Measurements from ENCODE around the gene KMO.

GRCh38 chr1:241639623-241640148 lies 107.5 kb downstream of the KMO start:
- TF ChIP-seq, protein P1, sequence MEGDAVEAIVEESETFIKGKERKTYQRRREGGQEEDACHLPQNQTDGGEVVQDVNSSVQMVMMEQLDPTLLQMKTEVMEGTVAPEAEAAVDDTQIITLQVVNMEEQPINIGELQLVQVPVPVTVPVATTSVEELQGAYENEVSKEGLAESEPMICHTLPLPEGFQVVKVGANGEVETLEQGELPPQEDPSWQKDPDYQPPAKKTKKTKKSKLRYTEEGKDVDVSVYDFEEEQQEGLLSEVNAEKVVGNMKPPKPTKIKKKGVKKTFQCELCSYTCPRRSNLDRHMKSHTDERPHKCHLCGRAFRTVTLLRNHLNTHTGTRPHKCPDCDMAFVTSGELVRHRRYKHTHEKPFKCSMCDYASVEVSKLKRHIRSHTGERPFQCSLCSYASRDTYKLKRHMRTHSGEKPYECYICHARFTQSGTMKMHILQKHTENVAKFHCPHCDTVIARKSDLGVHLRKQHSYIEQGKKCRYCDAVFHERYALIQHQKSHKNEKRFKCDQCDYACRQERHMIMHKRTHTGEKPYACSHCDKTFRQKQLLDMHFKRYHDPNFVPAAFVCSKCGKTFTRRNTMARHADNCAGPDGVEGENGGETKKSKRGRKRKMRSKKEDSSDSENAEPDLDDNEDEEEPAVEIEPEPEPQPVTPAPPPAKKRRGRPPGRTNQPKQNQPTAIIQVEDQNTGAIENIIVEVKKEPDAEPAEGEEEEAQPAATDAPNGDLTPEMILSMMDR (IDR thresholded peaks at IDR 0.05) = no peak
- TF ChIP-seq POLR2A (IDR thresholded peaks at IDR 0.05) = no peak
